TTC549 (cell line): Measurements from ENCODE around the gene KDM5A.
"Not testable (repeated sequence)": the region's sequence is repeated elsewhere in the genome, so short reads cannot be mapped to it uniquely, and the experiment has no call there.

Experiments
- FAIRE-seq: peaks from 2 replicates; lab custom pipeline; 2012; peaks lifted over from hg19 to GRCh38; lab: Jason Lieb, UNC

Gene KDM5A

DNA sequence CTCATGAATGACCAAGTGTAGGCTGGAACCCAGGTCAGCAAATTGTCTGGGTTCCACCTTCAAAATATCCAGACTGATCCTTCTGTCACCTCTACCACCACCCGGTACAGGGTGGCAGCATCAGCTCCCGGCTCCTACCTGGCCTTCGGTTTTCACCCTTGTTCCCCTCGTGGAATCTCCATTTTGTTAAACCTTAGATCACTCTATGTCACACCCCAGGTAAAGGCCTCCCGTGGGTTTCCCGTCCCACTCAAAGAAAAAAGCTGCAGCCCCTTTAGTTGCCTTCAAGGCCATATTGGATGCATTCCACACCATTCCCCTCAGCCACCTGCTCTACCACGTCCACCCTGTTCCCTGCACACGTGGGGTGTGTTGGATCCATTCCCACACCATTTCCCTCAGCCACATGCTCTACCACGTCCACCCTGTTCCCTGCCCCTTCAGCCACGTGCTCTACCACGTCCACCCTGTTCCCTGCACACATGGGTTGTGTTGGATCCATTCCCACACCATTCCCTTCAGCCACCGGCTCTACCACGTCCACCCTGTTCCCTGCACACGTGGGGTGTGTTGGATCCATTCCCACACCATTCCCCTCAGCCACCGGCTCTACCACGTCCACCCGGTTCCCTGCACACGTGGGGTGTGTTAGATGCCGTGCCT, 150.3 kb downstream of the KDM5A start:
- FAIRE-seq, result no peak

DNA sequence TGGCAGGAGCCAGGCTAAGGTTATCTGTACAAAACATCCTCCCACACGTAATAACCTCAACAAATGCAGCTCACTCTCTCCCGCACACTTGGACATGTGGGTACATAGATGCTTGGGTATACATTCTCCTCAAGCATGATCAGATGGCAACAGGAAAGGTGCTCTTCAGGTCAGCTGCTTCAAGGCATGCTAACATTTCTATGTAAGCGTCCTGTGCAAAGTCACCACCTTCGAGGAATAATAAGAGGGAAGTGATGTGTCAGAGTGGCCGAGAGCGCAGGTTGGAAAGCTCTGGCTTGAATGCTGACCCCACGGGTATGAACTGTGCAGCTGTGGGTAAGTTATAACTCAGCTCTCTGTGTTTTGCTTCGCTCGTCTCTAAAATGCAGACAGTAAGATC, 151.0 kb downstream of the KDM5A start:
- no peak for FAIRE-seq

DNA sequence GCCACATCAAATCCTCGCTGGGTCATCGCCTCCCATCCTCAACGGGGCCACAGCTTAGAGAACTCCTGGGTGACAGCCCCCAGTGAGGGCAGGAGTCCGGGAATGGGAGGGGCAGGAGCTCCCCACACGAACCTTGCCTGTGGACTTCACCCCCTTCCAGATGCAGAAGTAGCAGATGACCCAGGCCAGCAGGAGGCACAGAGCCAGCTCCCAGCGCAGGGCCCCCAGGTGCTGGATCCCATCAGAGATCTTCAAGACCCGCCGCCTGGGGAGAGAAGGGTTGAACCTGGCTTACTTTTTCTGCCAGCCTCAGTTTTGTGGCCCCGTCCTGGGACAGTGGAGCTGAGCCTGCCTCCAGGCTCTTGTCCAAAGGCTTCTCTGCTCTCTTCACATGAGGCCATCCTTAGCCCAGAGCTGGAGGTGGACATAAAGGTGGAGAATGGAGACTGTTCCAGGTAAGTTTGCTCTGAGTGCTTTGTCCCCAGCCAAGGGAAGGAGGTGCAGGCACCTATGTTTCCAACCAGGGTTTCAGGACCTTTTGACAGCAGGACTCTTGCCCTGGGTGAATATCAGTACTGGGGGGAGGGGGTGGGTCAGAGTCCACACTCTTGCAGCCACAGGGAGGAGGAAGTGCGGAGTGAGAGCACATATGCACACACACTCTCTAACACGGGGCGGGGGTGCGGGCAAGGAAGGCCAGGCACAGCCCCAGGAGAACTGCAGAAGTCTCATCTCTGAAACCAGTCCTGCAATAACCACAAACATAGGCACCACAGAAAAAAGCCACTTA, 151.9 kb downstream of the KDM5A start:
- no peak for FAIRE-seq

DNA sequence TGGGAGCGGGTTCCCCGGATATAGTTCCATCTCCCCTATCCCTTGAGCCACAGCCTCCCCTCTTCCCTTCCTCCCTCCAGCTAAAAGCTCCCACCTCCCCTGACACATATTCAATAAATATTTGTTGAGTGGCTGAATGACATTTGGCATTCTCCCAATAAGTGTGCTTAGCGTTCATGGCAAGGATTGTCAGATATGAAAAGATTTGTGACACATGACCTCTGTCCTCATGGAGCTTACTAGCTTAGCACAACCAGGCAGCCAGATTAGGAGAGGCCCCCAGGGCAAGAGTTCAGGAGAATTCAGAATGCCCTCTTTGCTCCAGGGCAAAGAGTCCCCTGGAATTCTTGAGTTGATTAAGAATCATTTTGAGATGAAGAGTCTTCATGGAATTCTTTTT, 152.7 kb downstream of the KDM5A start:
- no peak for FAIRE-seq

DNA sequence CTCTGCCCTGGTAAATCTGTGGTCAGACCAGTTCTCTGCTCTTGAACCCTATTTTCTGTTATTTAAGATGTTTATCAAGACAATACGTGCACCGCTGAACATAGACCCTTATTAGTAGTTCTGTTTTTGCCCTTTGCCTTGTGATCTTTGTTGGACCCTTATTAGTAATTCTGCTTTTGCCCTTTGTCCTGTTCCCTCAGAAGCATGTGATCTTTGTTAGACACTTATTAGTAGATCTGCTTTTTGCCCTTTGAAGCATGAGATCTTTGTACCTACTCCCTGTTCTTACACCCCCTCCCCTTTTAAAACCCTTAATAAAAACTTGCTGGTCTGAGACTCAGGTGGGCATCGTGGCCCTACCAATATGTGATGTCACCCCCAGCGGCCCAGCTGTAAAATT, 153.2 kb downstream of the KDM5A start:
- not testable (repeated sequence) for FAIRE-seq

DNA sequence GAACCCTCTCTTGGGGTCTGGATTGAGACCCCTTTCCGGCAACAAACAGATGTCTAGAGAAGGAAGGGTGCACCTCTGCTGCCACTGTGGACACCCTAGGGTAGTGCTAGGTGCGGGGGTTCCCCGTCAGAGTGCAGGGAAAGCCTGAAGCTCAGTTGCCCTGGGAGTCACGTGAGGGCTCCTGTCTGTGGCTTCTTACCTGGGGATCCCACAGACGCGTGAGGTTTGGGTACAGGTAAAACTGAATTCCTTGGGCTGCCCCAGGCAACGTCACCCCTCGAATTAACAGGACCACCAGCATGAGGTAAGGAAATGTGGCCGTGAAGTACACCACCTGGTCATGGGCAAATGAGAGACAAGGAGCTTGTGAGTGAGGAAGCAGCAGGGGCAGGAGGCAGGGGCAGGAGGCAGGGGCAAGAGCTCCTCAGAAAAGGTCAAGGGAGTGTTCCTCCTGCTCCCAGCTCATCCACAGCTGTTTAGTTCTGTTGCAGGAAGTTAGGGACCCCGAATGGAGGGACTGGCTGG, 154.2 kb downstream of the KDM5A start:
- FAIRE-seq, result no peak

DNA sequence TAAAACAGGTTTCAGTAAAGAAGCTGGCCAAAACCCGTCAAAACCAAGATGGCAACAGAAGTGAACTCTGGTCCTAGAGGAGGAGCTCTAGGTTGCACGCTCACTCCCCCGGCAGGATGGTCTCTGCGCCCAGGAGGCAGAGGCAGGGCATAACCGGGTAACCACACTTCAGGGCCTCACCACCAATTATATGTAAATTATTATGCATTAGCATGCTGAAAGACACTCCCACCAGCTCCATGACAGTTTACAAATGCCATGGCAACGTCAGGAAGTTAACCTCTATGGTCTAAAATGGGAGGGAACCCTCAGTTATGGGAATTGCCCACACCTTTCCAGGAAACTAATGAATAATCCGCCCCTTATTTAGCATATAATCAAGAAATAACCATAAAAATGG, 155.1 kb downstream of the KDM5A start:
- no peak for FAIRE-seq

DNA sequence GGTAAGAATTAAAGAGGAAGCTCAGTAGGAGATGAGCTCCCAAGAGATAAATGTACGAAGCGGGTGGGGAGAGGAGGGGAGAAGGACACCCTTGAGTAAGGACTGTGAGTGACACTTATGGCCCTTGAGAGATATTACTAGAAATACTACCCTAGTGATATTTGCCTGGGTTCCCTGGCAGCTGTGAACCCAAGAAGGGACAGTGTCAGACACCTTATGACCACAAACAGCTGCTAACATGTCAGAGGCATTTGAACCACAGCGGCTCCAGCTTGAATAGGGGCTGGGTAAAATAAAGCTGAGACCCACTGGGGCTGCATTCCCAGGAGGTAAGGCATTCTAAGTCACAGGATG, 155.5 kb downstream of the KDM5A start:
- FAIRE-seq, result no peak

DNA sequence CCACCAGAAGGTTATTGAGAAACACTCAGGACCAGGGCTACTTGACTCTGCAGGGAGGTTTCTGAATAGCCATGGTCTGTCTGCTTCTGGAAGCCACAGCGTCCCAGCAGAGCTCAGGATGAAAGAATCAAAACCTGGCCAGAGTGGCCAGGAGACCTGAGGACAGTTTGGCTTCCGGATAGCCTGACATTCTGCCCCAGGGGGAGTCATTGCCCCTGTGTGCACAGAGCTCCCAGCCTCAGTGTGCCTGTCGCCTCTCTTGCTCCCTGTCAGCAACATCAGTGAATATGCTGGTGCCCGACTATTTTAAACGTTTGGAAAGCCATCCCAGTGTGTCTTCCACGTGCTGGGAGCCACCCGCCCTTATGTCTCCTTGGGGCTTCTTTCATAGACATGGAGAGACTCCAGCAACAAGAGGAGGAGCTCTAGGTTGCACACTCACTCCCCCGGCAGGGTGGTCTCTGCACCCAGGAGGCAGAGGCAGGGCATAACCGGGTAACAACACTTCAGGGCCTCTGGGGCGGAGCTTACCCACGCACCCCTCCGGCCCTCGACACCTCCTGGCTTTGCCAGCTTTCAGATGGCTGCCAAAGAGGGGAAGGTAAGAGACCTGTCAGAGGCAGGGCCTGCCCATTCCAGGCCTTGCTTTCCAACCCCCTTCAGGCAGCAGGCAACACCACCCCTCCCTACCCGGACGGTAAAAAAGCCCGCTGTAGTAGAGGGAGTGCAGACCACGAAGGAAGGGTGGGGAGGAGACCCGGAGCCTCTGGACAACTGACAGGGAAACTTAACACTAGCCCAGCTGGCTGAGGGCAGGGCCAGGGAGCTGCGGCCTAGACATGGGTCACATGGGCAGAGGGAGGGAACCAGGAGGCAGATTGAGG, 156.1 kb downstream of the KDM5A start:
- no peak for FAIRE-seq

DNA sequence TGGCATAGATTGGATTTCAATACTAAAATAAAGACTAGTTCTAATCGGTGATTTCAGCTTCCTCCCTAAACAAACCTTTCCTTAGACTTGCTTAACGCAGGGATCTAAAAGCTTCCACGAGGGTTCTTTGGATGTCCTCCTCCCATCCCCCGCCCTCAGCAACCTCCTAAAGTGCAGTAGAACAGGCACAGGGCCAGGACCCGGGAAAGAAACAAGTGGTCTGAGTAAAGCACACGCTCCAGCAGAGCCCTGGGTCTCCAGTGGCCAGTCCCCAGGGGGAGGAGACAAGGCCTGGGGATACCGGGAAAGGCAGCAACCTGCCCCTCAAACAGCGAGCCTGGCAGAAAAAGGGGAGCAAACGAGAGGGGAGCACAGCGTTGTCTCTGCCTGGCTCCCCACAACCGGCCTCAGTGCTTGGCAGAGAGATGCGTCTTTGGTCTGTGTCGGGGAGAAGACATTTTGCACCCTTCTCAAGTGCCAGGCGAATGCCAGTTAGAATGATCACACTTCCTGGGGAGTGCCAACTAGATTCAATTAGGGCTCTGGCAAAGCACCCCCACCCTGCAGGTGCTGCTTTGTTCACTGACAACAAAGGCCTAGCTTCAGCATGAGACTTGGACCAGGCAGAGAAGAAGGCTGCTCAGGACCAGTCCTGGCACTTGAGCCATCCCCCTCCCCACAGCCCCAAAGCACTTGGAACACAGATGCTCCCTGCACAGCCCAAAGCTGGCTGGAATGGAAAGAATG, 158.0 kb downstream of the KDM5A start:
- no peak for FAIRE-seq
